GM12875 (cell line): ENCODE measurements around the gene SPRR1A.
"Not testable (repeated sequence)": the region's sequence is repeated elsewhere in the genome, so short reads cannot be mapped to it uniquely, and the experiment has no call there.

Source experiments
- H3K4me3 ChIP-seq: one replicate; pipeline ENCODE4 v1.5.1; 2011; ENCODE audit warnings: low read depth, low read length, control low read depth
- TF ChIP-seq, protein P1 (sequence below): IDR thresholded peaks from 2 replicates; pipeline ENCODE4 v1.5.1; 2011; ENCODE audit warnings: low read depth, mild to moderate bottlenecking, control low read depth, inconsistent platforms, low read length, moderate library complexity, borderline replicate concordance; ENCODE audit not compliant: insufficient read depth

Gene SPRR1A

DNA sequence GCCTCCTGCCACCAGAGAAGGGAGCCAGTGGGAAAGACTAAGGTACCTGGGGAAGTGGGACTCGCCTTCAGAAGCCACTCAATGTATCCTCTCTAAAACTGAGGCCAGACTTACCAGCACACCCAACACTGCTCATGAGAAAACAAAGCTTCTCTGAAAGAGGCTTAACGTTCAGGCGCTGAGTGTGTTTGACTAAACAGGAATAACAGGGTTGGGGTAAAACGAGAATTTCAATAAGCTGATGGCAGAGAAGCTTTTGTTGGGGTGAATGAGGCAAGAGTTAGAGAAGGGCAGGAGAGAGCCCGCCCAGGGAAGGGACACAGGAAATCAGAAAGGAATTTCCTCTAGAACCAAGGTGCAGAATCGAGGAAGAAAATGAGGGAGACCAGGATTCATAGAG is 15.9 kb downstream of the SPRR1A start:
- TF ChIP-seq, protein P1, sequence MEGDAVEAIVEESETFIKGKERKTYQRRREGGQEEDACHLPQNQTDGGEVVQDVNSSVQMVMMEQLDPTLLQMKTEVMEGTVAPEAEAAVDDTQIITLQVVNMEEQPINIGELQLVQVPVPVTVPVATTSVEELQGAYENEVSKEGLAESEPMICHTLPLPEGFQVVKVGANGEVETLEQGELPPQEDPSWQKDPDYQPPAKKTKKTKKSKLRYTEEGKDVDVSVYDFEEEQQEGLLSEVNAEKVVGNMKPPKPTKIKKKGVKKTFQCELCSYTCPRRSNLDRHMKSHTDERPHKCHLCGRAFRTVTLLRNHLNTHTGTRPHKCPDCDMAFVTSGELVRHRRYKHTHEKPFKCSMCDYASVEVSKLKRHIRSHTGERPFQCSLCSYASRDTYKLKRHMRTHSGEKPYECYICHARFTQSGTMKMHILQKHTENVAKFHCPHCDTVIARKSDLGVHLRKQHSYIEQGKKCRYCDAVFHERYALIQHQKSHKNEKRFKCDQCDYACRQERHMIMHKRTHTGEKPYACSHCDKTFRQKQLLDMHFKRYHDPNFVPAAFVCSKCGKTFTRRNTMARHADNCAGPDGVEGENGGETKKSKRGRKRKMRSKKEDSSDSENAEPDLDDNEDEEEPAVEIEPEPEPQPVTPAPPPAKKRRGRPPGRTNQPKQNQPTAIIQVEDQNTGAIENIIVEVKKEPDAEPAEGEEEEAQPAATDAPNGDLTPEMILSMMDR = no peak
- no peak overlapping the region for H3K4me3 ChIP-seq

GRCh38 chr1:153000294-153000693 is 16.4 kb downstream of the SPRR1A start:
- no peak overlapping the region for H3K4me3 ChIP-seq
- TF ChIP-seq, protein P1 = no peak

- H3K4me3 ChIP-seq = no peak within 1 kb of the TSS
- TF ChIP-seq, protein P1 = no peak
Observed at GRCh38 chr1:153001382-153001781, 17.5 kb downstream of the SPRR1A start, which contains the start of gene SPRR3. SPRR3 (plus strand) TSS chr1:153001749; CDS start chr1:153003021, 1,272 bp downstream.

DNA sequence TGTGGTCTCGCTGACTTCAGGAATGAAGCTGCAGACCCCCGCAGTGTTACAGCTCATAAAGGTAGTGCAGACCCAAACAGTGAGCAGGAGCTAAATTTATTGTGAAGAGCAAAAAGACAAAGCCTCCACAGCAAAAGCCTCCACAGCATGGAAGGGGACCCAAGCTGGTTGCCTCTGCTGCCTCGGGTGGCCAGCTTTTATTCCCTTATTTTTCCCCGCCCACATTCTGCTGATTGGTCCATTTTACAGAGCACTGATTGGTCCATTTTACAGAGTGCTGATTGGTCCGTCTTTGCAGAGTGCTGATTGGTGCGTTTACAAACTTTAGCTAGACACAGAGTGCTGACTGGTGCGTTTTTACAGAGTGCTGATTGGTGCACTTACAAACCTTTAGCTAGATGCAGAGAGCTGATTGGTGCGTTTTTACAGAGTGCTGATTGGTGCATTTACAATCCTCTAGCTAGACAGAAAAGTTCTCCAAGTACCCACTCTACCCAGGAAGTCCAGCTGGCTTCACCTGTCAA is 27.4 kb downstream of the SPRR1A start:
- H3K4me3 ChIP-seq = not testable (repeated sequence)

- H3K4me3 ChIP-seq = not testable (repeated sequence)
Observed at GRCh38 chr1:153021829-153022228, 37.9 kb downstream of the SPRR1A start.

DNA sequence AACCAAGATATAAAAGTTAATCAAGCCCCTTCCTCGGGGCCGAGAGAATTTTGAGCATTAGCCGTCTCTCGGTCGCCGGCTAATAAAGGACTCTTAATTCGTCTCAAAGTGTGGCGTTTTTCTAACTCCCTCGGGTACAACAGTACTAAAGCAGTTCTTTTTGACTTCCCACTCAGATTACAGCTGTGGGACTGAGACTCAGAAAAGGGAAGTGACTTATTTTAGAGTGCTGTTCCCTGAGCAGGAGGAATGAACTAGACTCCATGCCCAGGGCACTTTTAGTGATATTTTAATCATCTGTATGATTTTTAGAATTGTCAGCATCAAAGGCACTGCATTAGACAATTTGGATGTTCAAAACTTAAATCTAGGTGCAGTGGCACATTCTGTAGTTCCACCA is 38.5 kb downstream of the SPRR1A start:
- H3K4me3 ChIP-seq = not testable (repeated sequence)

- H3K4me3 ChIP-seq = no peak overlapping the region
- TF ChIP-seq, protein P1 = no peak
Observed at GRCh38 chr1:153023109-153023508, 39.2 kb downstream of the SPRR1A start.

DNA sequence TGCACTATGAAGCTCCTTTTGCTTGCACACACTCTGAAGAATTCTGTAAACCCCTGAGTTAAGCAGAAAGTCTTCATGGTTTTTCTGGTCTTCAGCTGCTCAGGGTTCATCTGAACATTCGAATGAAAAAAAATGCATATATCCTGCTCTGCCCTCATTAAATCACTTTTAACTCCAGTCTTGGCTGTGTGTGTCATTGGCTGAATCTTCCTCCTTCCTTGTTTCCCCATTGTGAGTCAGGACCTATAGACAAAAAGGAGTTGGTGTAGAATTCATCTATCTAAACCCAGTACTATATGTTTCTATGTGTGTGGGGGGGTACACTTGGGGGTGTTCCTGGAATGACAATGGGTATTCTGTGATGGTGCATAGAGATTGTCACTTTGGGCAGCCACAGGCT is 40.5 kb downstream of the SPRR1A start:
- TF ChIP-seq, protein P1 = no peak
- H3K4me3 ChIP-seq = no peak overlapping the region

- TF ChIP-seq, protein P1 = no peak
- no peak overlapping the region for H3K4me3 ChIP-seq
Observed at GRCh38 chr1:153025797-153026196, 41.9 kb downstream of the SPRR1A start.
